GM12872 (cell line): ENCODE results near the gene MISP.

Experiments used
- CTCF ChIP-seq: IDR thresholded peaks from 3 replicates; pipeline ENCODE4 v1.5.1; 2011; ENCODE audit warnings: low read depth, mild to moderate bottlenecking, low read length, moderate library complexity; ENCODE audit not compliant: insufficient read depth

The MISP gene

GRCh38 chr19:756821-757688, 6.1 kb downstream of the MISP start:
- no peak for TF ChIP-seq CTCF

- TF ChIP-seq CTCF, result no peak
These were observed 7.1 kb downstream of the MISP start for GRCh38 chr19:757811-758668.

GRCh38 chr19:763181-763580, 12.3 kb downstream of the MISP start:
- no peak for TF ChIP-seq CTCF

- TF ChIP-seq CTCF, result no peak
These were observed 13.0 kb downstream of the MISP start for GRCh38 chr19:763869-764268.

GRCh38 chr19:764301-764700, 13.4 kb downstream of the MISP start:
- no peak for TF ChIP-seq CTCF

GRCh38 chr19:765179-765738, 14.3 kb downstream of the MISP start:
- TF ChIP-seq CTCF, result no peak

GRCh38 chr19:768424-768823, 17.5 kb downstream of the MISP start:
- TF ChIP-seq CTCF, result no peak
